ENCODE data around the gene PLLP. TPM values are rescaled to one million over a fixed set of nuclear protein-coding genes. Genes with fewer than 3 reads are reported as not detected.

The PLLP gene
- total and polyA plus RNA-seq, 10 of the 15 experiments (the other 5 are each of a cell fraction or from before 2014, with no cell fraction given) = 0.21 to 5.8 (median 0.67) TPM

- TF ChIP-seq, protein P1, sequence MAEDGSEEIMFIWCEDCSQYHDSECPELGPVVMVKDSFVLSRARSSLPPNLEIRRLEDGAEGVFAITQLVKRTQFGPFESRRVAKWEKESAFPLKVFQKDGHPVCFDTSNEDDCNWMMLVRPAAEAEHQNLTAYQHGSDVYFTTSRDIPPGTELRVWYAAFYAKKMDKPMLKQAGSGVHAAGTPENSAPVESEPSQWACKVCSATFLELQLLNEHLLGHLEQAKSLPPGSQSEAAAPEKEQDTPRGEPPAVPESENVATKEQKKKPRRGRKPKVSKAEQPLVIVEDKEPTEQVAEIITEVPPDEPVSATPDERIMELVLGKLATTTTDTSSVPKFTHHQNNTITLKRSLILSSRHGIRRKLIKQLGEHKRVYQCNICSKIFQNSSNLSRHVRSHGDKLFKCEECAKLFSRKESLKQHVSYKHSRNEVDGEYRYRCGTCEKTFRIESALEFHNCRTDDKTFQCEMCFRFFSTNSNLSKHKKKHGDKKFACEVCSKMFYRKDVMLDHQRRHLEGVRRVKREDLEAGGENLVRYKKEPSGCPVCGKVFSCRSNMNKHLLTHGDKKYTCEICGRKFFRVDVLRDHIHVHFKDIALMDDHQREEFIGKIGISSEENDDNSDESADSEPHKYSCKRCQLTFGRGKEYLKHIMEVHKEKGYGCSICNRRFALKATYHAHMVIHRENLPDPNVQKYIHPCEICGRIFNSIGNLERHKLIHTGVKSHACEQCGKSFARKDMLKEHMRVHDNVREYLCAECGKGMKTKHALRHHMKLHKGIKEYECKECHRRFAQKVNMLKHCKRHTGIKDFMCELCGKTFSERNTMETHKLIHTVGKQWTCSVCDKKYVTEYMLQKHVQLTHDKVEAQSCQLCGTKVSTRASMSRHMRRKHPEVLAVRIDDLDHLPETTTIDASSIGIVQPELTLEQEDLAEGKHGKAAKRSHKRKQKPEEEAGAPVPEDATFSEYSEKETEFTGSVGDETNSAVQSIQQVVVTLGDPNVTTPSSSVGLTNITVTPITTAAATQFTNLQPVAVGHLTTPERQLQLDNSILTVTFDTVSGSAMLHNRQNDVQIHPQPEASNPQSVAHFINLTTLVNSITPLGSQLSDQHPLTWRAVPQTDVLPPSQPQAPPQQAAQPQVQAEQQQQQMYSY (CRISPR knock-in tag; IDR thresholded peaks at IDR 0.05) = no peak
- no peak for TF ChIP-seq SUPT20H (IDR thresholded peaks at IDR 0.05; ENCODE audit: borderline replicate concordance, control insufficient read depth, low read depth, low read length)
- TF ChIP-seq PAX8 (IDR thresholded peaks at IDR 0.05) = no peak
- no peak; the same call in 1 of the 2 replicates for TF ChIP-seq ZNF217 (IDR thresholded peaks at IDR 0.05)
- TF ChIP-seq SRF (IDR thresholded peaks at IDR 0.05; ENCODE audit: low read depth in 2 of 2, low read length in 2 of 2) = no peak
- TF ChIP-seq RFX5 (IDR thresholded peaks at IDR 0.05; ENCODE audit: low read depth, low read length) = peak; percentile 68; the same call in 1 of the 2 replicates
- TF ChIP-seq IKZF1 (conservative IDR thresholded peaks at IDR 0.05) = peak; percentile 8; the same call in 1 of the 2 replicates
- TF ChIP-seq TCF12 (IDR thresholded peaks at IDR 0.05; ENCODE audit: low read depth, low read length) = no peak
- no peak; the same call in 1 of the 2 replicates for TF ChIP-seq GATAD2B (conservative IDR thresholded peaks at IDR 0.05; ENCODE audit: low read depth)
- TF ChIP-seq, protein P2, sequence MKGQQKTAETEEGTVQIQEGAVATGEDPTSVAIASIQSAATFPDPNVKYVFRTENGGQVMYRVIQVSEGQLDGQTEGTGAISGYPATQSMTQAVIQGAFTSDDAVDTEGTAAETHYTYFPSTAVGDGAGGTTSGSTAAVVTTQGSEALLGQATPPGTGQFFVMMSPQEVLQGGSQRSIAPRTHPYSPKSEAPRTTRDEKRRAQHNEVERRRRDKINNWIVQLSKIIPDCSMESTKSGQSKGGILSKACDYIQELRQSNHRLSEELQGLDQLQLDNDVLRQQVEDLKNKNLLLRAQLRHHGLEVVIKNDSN (IDR thresholded peaks at IDR 0.05; ENCODE audit: borderline replicate concordance, extremely low read length, insufficient read depth, low read depth, low read length) = no peak
- peak; percentile 97 for TF ChIP-seq ZSCAN29 (IDR thresholded peaks at IDR 0.05)
- TF ChIP-seq TCF3 (IDR thresholded peaks at IDR 0.05; ENCODE audit: borderline replicate concordance, insufficient read depth, low read depth, low read length) = no peak
- no peak for TF ChIP-seq DPF2 (IDR thresholded peaks at IDR 0.05)
- TF ChIP-seq CEBPB (IDR thresholded peaks at IDR 0.05; ENCODE audit: borderline replicate concordance in 1 of 2, low read depth in 2 of 2, low read length in 2 of 2) = no peak
- TF ChIP-seq TAF1 (IDR thresholded peaks at IDR 0.05; ENCODE audit: borderline replicate concordance, low read depth, low read length) = 0 out of 2 replicates have a peak, but pooled peaks have one; percentile 24
- 0 out of 2 replicates have a peak, but pooled peaks have one; percentile 14 for TF ChIP-seq ELK1 (IDR thresholded peaks at IDR 0.05; ENCODE audit: low read depth, low read length)
- TF ChIP-seq CREB1 (IDR thresholded peaks at IDR 0.05; ENCODE audit: low read depth) = no peak
- TF ChIP-seq NFIC (IDR thresholded peaks at IDR 0.05; ENCODE audit: low read depth, low read length) = no peak
- TF ChIP-seq MYC (IDR thresholded peaks at IDR 0.05; ENCODE audit: insufficient read depth, insufficient read length, insufficient replicate concordance, low read length, severe bottlenecking) = no peak
- no peak for TF ChIP-seq MEF2B (IDR thresholded peaks at IDR 0.05; ENCODE audit: partially characterized antibody, poor library complexity, severe bottlenecking)
- TF ChIP-seq, protein P3, sequence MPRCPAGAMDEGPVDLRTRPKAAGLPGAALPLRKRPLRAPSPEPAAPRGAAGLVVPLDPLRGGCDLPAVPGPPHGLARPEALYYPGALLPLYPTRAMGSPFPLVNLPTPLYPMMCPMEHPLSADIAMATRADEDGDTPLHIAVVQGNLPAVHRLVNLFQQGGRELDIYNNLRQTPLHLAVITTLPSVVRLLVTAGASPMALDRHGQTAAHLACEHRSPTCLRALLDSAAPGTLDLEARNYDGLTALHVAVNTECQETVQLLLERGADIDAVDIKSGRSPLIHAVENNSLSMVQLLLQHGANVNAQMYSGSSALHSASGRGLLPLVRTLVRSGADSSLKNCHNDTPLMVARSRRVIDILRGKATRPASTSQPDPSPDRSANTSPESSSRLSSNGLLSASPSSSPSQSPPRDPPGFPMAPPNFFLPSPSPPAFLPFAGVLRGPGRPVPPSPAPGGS (IDR thresholded peaks at IDR 0.05; ENCODE audit: borderline replicate concordance, insufficient read depth, low read depth, low read length, poor library complexity, severe bottlenecking) = no peak
- TF ChIP-seq NFXL1 (IDR thresholded peaks at IDR 0.05; ENCODE audit: borderline replicate concordance) = no peak
- TF ChIP-seq CHD1 (IDR thresholded peaks at IDR 0.05; ENCODE audit: low read depth, low read length) = no peak
These were observed 16.1 kb upstream of the PLLP start (continued) for GRCh38 chr16:57300387-57301125.
